HG03196 (cell line): ENCODE measurements around the gene KNDC1.
"Not testable (repeated sequence)": the region's sequence is repeated elsewhere in the genome, so short reads cannot be mapped to it uniquely, and the experiment has no call there.

Experiments
- ATAC-seq: cut with Tn5 transposase; IDR thresholded peaks from one replicate; pipeline ENCODE4 v1.9.1; 2021; ENCODE audit not compliant: unreplicated experiment

Gene KNDC1

DNA sequence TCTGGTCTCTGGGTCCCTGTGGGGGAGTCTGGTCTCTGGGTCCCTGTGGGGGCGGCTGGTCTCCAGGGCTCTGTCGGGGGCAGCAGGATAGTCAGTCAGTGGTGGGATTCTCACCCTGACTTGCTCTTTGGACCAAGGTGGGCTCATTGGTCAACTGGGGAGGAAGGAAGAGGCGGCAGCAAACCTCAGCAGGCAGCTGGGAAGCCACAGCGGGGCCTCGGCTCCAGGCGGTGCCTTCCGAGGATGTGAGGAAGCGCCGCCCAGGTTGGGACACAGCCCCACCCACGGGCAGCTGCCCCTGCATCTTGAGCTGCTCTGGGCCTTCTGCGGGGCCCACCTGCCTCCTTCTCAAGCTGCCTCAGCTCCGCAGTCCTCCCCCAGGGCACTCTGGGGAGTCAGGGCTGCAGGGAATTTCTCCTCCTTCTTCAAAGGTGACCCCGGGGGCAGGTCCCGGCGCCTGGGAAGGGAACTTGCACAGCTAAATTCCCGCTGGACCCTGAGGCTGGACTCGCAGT is 20.4 kb upstream of the KNDC1 start:
- ATAC-seq: no peak

DNA sequence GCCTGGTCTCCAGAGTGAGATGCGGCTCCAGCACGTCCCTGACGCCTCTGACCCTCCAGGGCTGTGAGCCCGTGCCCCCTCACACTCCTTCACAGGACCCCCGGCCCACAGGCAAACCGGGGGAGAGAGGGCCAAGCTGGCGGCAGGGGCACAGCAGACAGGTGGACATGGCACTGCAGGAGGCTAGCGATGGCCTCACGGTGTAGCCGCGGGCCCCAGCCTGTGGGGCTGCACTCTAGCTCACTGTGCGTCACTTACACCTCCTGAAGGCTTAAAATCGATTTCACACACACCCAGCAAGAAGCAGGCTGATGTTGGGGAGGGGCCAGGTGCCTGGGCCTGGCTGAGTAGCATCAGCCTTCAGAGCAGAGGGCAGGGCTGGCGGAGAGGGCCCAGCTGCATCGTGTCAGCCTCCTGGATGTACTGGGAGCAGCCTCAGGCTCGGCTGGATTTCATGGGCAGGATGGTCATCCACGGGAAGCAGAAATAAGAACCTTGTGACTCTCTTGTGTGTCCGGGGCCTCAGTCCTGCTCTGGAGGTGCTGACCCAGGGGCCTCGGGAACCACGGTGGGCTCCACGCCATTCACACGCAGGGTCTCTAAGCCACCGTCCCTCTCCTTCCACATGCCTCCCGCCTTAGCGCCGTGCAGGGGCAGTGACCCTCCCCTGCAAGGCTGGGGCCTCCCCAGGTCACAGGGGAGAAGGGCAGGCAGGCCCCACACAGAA is 19.4 kb upstream of the KNDC1 start:
- ATAC-seq: no peak

DNA sequence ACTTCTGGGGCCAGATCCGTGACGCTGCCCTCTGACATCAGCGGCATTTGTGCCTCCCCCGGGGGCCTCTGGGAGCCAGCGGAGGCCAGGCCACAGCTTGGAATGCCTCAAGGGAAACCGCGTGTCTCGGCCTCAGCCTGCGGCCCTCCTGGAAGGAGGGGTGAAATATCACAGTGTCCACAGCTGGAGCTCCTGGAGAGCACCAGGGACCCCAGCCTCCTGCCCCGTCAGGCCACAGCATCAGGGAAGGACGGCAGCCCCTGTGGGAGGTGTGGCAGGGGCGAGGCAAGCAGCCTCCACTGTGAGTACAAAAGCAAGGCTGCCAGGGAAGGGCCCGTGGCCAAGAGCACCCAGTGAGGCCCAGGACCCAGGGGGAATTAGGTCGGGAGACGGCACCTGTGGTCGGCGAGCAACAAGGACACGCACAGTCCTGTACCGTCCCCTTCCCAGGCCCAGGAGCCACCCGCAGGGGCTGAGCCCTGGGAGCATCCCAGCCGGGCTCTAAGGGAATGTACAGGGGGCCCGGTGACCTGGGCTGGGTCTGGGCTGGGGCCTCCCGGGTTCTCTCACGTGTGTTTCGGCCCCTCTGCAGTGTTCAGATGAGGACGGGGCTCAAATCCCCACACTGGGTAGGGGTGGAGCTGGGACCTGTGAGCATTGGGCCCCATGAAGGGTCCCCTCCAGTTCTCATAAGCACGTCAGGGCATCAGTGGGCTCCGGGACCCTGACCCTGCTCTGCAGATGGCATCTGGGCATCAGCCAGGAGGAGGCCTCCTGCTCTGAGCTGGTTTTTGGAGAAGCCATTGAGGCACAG is 18.7 kb upstream of the KNDC1 start:
- ATAC-seq: no peak

- ATAC-seq: no peak
Measured at GRCh38 chr10:133141958-133142340, 18.1 kb upstream of the KNDC1 start.

- ATAC-seq: no peak
Measured at GRCh38 chr10:133142523-133143199, 17.4 kb upstream of the KNDC1 start.

DNA sequence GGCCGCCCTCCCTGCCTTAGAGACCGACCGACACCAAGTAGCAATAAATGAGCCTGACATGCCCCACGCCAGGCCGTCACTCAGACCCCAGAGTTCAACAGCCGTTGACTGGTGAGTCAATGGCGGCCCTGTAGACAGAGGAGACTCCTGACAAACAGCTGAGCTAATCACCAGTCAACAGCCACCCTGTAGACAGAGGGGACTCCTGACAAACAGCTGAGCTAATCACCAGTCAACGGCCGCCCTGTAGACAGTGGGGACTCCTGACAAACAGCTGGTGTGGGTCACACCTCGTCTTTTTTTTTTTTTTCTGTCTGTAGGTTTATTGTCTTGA is 16.9 kb upstream of the KNDC1 start:
- no peak for ATAC-seq

DNA sequence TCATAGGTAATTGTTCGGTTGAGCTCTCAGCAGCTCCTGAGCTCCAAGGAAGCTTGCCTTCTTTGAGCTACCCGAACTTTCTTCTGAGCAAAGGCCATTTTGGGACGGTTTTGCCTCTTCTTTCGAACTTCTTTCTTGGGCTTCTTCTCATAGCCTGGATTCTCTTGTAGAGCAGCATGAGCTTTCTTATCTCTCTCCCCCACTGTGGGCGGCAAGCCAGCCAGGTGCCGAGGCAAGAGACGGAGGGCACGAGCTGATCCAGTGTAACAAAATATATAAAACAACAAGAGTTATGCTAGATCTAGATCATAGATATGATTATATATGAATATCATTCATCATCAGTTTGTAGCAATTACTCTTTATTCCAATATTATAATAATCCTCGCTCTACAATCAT is 16.5 kb upstream of the KNDC1 start:
- no peak for ATAC-seq

- no peak for ATAC-seq
Measured at GRCh38 chr10:133144771-133145170, 15.2 kb upstream of the KNDC1 start.

DNA sequence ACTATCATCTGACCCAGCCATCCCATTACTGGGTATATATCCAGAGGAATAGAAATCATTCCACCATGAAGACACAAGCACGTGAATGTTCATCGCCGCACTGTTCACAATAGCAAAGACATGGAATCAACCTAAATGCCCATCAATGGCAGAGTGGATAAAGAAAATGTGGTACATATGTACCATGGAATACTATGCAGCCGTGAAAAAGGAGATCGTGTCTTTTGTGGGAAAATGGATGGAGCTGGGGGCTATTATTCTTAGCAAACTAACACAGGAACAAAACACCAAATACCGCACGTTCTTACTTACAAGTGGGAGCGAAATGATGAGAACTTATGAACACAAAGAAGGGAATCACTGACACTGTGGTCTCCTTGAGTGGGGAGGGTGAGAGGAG is 9.8 kb upstream of the KNDC1 start:
- no peak for ATAC-seq

DNA sequence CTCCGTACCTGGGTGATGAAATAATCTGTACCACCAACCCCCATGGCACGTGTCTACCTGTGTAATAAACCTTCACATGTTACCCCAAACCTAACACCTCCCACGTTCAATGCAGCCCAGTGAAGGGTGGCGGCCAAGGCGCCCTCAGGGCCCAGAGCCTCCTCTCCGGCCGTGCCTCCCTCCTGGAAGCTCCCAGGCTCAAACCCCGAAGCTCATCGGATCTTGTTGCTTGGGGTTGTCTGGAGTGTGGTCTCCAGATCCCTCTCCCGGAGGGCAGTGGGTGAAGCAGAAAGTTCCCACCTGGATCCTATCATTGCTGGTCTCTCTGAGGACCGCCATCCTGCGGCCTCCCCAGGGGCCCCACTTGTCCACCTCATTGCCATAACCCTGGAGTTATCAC is 9.4 kb upstream of the KNDC1 start:
- no peak for ATAC-seq

- not testable (repeated sequence) for ATAC-seq
Measured at GRCh38 chr10:133151071-133151470, 8.9 kb upstream of the KNDC1 start.

- no peak for ATAC-seq
Measured at GRCh38 chr10:133151543-133151972, 8.5 kb upstream of the KNDC1 start.

DNA sequence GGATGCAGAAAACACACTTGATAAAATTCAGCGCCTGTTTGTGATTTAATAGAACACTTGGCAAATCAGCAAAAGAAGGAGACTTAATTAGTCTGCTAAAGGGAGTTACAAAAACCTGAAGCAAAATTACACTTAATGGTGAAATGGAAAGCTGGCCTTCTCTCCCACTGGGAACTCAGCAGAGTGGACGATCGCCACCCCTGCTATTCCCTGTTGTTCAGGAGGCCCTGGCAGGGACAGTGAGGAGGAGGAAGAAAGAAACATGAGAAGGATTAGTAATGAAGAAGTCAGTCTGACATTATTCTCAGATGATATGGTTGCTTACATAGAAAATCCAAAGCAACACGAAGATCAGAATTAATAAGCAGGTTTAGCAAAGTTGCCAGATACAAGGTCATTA is 5.6 kb upstream of the KNDC1 start:
- no peak for ATAC-seq

DNA sequence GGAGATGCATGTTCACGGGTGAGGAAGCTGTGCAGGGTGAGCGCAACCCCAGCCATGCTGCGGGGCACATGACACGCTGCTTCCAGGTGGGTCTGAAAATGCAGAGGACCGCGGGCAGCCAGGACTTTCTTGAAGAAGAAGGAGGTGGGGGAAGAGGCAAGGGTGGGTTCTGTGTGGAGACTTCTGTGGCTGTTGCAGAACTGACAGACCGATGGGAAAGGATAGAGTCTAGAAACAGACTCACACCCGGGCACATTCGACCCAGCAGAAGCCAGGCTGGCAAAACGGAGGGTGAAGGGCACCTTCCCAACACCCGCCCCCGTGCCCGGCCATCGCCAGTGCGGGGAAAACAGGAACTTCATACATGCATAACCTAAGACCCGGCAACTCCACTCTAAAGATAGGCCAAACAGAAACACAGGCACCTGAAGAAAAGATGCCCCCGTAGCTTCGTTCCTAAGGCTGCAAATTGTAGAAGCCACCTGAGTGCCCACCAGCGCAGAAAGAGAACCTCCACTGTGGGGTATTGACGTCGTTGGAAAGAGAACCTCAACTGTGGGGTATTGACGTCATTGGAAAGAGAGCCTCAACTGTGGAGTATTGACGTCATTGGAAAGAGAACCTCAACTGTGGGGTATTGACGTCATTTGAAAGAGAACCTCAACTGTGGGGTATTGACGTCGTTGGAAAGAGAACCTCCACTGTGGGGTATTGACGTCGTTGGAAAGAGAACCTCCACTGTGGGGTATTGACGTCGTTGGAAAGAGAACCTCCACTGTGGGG is 4.8 kb upstream of the KNDC1 start:
- ATAC-seq: no peak

- no peak for ATAC-seq
Measured at GRCh38 chr10:133156674-133157579, 3.1 kb upstream of the KNDC1 start.

GRCh38 chr10:133157662-133158436 is 2.2 kb upstream of the KNDC1 start:
- no peak for ATAC-seq

GRCh38 chr10:133158437-133158755 is 1.6 kb upstream of the KNDC1 start:
- no peak for ATAC-seq

DNA sequence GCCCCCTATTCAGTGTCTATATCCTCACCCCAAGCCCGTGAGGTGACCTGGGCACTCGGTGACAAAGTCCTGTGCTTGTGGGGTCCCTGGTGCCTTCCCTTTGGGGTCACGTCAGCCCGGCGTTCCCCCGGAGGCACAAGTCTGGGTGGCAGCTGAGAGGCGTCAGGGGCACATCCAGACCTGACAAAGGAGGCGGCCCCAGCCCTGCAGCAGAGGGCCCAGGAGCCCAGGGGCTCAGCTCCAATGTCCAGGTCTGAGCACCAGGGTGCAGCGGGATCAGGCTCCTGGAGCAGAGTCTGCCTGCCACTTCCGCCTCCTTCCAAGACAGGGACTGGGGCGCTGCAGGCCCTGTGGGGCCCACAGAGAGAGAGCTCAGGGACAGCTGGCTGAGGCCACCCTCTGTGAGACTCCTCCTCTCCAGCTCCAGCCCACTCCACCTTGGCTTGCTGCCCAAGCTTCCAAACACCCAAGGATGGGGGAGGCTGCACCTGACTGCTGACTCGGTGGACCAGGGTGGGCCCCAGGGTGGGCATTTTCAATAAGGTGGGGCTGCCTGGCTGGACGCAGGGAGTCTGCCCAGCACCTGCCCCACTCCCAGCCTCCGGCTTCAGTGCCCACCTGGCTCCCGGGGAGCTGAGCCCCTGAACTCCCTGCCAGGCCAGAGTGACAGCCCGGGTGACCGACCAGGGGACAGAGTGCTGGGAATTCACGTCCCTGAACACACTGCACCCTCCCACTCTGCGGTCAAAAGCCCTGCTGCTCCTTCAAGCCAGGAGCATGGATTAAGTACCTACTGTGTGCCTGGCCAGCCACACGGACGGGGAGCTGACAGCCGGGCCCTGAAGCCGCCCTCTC is 1.0 kb upstream of the KNDC1 start:
- no peak for ATAC-seq

DNA sequence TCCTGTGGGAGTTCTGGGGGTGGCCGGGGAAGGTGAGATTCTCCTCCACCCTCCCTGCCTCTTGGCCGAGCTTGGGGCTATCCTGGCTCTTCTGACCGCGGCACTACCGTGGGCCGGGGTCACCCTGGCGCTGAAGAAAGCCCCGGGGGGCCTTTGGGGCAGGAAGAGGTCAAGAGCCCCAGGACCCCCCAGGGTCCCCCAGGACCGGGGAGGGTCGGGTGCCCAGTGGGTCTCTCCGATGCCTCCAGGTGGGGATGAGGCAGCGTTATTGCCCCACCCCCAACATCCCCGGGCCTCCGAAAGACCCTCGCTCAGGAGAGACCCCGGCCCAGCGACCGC is 439 bp upstream of the KNDC1 start:
- no peak for ATAC-seq
